H9 (cell line): ENCODE data around the gene SYMPK. TPM values are rescaled to one million over a fixed set of nuclear protein-coding genes. Genes with fewer than 3 reads are reported as not detected.

ENCODE experiments used
- DNase-seq: peaks from one replicate; pipeline ENCODE4 v3.0.0-alpha.2; 2017
- H2AFZ ChIP-seq: one replicate; pipeline ENCODE4 v1.6.1; 2013; ENCODE audit warnings: mild to moderate bottlenecking, low read length, control low read depth, moderate library complexity
- H2AK5ac ChIP-seq: 2 replicates; pipeline ENCODE4 v1.6.1; 2013; ENCODE audit warnings: low read length, control low read depth, mixed read lengths; ENCODE audit not compliant: insufficient read length
- H2BK120ac ChIP-seq: one replicate; pipeline ENCODE4 v1.6.1; 2013; ENCODE audit warnings: low read depth, mild to moderate bottlenecking, low read length, control low read depth, inconsistent platforms; ENCODE audit not compliant: poor library complexity, severe bottlenecking
- H2BK12ac ChIP-seq: 2 replicates; pipeline ENCODE4 v1.6.1; 2013; ENCODE audit warnings: low read length, control low read depth, mixed read lengths, low read depth; ENCODE audit not compliant: insufficient read length
- H2BK15ac ChIP-seq: 2 replicates; pipeline ENCODE4 v1.6.1; 2013; ENCODE audit warnings: low read depth, low read length, control low read depth
- H2BK20ac ChIP-seq: one replicate; pipeline ENCODE4 v1.6.1; 2013; ENCODE audit warnings: low read depth, mild to moderate bottlenecking, low read length, control low read depth, inconsistent platforms; ENCODE audit not compliant: poor library complexity, severe bottlenecking
- H2BK5ac ChIP-seq: 2 replicates; pipeline ENCODE4 v1.6.1; 2013; ENCODE audit warnings: low read length, control low read depth, mixed read lengths; ENCODE audit not compliant: insufficient read length
- H3K14ac ChIP-seq: 2 replicates; pipeline ENCODE4 v1.6.1; 2013; ENCODE audit warnings: low read length, control low read depth; ENCODE audit not compliant: insufficient read depth
- H3K18ac ChIP-seq: 2 replicates; pipeline ENCODE4 v1.6.1; 2013; ENCODE audit warnings: low read depth, mild to moderate bottlenecking, mixed read lengths, low read length, control low read depth; ENCODE audit not compliant: insufficient read length
- H3K23ac ChIP-seq: 2 replicates; pipeline ENCODE4 v1.6.1; 2013; ENCODE audit warnings: low read length, control low read depth, mixed read lengths, low read depth; ENCODE audit not compliant: insufficient read length
- H3K23me2 ChIP-seq: 2 replicates; pipeline ENCODE4 v1.6.1; 2013; ENCODE audit warnings: low read depth, mild to moderate bottlenecking, mixed read lengths, low read length, control low read depth; ENCODE audit not compliant: insufficient read length, poor library complexity, severe bottlenecking
- H3K27ac ChIP-seq: 2 replicates; pipeline ENCODE4 v1.5.1; 2013; ENCODE audit warnings: low read length, control low read depth, mixed read lengths, low read depth; ENCODE audit not compliant: insufficient read length
- H3K27me3 ChIP-seq: 2 replicates; pipeline ENCODE4 v1.6.1; 2013; ENCODE audit warnings: low read length, control low read depth, inconsistent platforms; ENCODE audit not compliant: insufficient read depth
- H3K4ac ChIP-seq: 2 replicates; pipeline ENCODE4 v1.6.1; 2013; ENCODE audit warnings: low read depth, mild to moderate bottlenecking, control low read depth, inconsistent platforms, low read length, moderate library complexity
- H3K4me1 ChIP-seq: 2 replicates; pipeline ENCODE4 v1.6.1; 2013; ENCODE audit warnings: low read length, control low read depth, inconsistent platforms; ENCODE audit not compliant: insufficient read depth
- H3K4me2 ChIP-seq: 2 replicates; pipeline ENCODE4 v1.6.1; 2013; ENCODE audit warnings: low read length, control low read depth, mixed read lengths; ENCODE audit not compliant: insufficient read length, insufficient read depth
- H3K56ac ChIP-seq: 2 replicates; pipeline ENCODE4 v1.6.1; 2013; ENCODE audit warnings: low read depth, mild to moderate bottlenecking, mixed read lengths, low read length, control low read depth; ENCODE audit not compliant: insufficient read length
- H3K79me1 ChIP-seq: 2 replicates; pipeline ENCODE4 v1.6.1; 2013; ENCODE audit warnings: low read depth, mild to moderate bottlenecking, moderate library complexity, low read length, control low read depth, inconsistent platforms; ENCODE audit not compliant: insufficient read depth, poor library complexity, severe bottlenecking
- H3K79me2 ChIP-seq: 2 replicates; pipeline ENCODE4 v1.6.1; 2013; ENCODE audit warnings: low read length, control low read depth, inconsistent platforms; ENCODE audit not compliant: insufficient read depth
- H3K9ac ChIP-seq: 2 replicates; pipeline ENCODE4 v1.6.1; 2013; ENCODE audit warnings: low read length, control low read depth, mixed read lengths; ENCODE audit not compliant: insufficient read length; ENCODE audit errors: extremely low read depth
- H3K9me3 ChIP-seq: one replicate; pipeline ENCODE4 v1.6.1; 2013; ENCODE audit warnings: low read depth, low read length, inconsistent platforms; ENCODE audit not compliant: control insufficient read depth
- H3T11ph ChIP-seq: one replicate; pipeline ENCODE4 v1.6.1; 2013; ENCODE audit warnings: mild to moderate bottlenecking, low read length, control low read depth, inconsistent platforms
- H4K20me1 ChIP-seq: one replicate; pipeline ENCODE4 v1.6.1; 2013; ENCODE audit not compliant: control insufficient read depth, insufficient read length, insufficient read depth
- H4K5ac ChIP-seq: 2 replicates; pipeline ENCODE4 v1.6.1; 2013; ENCODE audit warnings: low read depth, mild to moderate bottlenecking, mixed read lengths, low read length, control low read depth; ENCODE audit not compliant: insufficient read length
- H4K8ac ChIP-seq: replicated peaks from 2 replicates; pipeline ENCODE4 v1.6.1; 2013; ENCODE audit warnings: low read length, control low read depth, mixed read lengths, low read depth; ENCODE audit not compliant: insufficient read length
- H4K91ac ChIP-seq: 2 replicates; pipeline ENCODE4 v1.6.1; 2013; ENCODE audit warnings: low read depth, mild to moderate bottlenecking, moderate library complexity, mixed read lengths, low read length, control low read depth; ENCODE audit not compliant: insufficient read length
- H3K27ac Mint-ChIP-seq, 3 experiments: 2 replicates in 2 of 3; 3 replicates in 1 of 3; pipeline ENCODE4 v1.8.0; 2020 to 2021; ENCODE audit warnings: mixed read lengths in 3 of 3, mild to moderate bottlenecking in 1 of 3, moderate library complexity in 1 of 3
- H3K27me3 Mint-ChIP-seq: 2 replicates; pipeline ENCODE4 v1.8.0; 2021; ENCODE audit warnings: low read depth, mild to moderate bottlenecking, moderate library complexity, mixed read lengths
- H3K36me3 Mint-ChIP-seq, 3 experiments: 2 replicates in 2 of 3; 3 replicates in 1 of 3; pipeline ENCODE4 v1.8.0; 2020 to 2021; ENCODE audit warnings: low read depth in 3 of 3, mixed read lengths in 3 of 3; ENCODE audit not compliant: insufficient read depth in 1 of 3
- H3K4me1 Mint-ChIP-seq, 2 experiments: 2 replicates each; pipeline ENCODE4 v1.8.0; 2020; ENCODE audit warnings: mixed read lengths in 2 of 2
- H3K4me3 Mint-ChIP-seq, 2 experiments: 2 replicates in 1 of 2; 3 replicates in 1 of 2; pipeline ENCODE4 v1.8.0; 2020 to 2021; ENCODE audit warnings: mild to moderate bottlenecking in 2 of 2, mixed read lengths in 2 of 2, moderate library complexity in 1 of 2
- H3K9me3 Mint-ChIP-seq, 2 experiments: 2 replicates in 1 of 2; 3 replicates in 1 of 2; pipeline ENCODE4 v1.8.0; 2020; ENCODE audit warnings: mild to moderate bottlenecking in 2 of 2, mixed read lengths in 2 of 2, moderate library complexity in 1 of 2
- CTCF ChIP-seq: fragments of 200-600 bp; sonication (generic); conservative IDR thresholded peaks from 3 replicates; pipeline ENCODE4 v1.8.0; 2021; ENCODE audit warnings: antibody characterized with exemption, mild to moderate bottlenecking
- WGBS: extraction: QIAGEN DNeasy Blood & Tissue Kit; methylation state at CpG from one replicate; pipeline ENCODE4 v1.1.7; 2013; ENCODE audit warnings: missing lambda C conversion rate, low lambda C conversion rate, mixed read lengths; ENCODE audit not compliant: insufficient read length; ENCODE audit errors: extremely low coverage; 5-methylcytosine and 5-hydroxymethylcytosine counted together
- total RNA-seq: library from RNA; stranded (reverse); gene quantifications from 2 replicates; pipeline ENCODE4 v1.2.1, GENCODE V29; 2021

Gene SYMPK
- total RNA-seq, 1 experiment from 2014 or later: 104 TPM

DNA sequence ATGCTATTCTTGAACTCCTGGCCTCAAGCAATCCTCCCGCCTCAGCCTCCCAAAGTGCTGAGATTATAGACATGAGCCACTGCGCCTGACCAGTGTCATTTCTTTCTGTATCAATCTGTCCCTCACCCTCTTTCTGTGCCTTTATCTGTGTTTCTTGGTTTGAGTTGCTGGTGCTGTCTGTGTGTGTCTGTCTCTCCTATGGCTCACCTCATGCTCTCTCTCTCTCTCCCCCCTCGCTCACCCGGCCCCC lies 13.1 kb upstream of the SYMPK start:
- Histone ChIP-seq H4K91ac (no peak overlapping the region), H3K23me2 (peaks cover 3% of the 10 kb centered on the region), H3K4ac (no peak overlapping the region), H4K8ac (no peak overlapping the region), H3K27me3 (no peaks in the 10 kb centered on the region), H3K79me1 (no peaks in the 10 kb centered on the region), H2BK120ac (no peak overlapping the region), H3K14ac (no peak overlapping the region), H2BK15ac (no peak overlapping the region), H3K23ac (no peak overlapping the region), H4K5ac (no peak overlapping the region), H2AFZ (no peak overlapping the region), H3K4me2 (peak overlapping the region; percentile 23), H2BK12ac (no peak overlapping the region), H2AK5ac (no peak overlapping the region), H3K18ac (no peak overlapping the region), H3K9me3 (no peaks in the 10 kb centered on the region), H3K79me2 (no peaks in the 10 kb centered on the region), H3K27ac (no peak overlapping the region), H3K9ac (no peak overlapping the region), H3K4me1 (no peaks in the 10 kb centered on the region; the same call in 1 of the 2 replicates), H3K56ac (no peak overlapping the region), H3T11ph (no peak overlapping the region), H4K20me1 (peaks cover 3% of the 10 kb centered on the region), H2BK20ac (no peak overlapping the region), H2BK5ac (no peak overlapping the region)
- H3K4me1 Mint-ChIP-seq: peaks cover 28 to 44% of the 10 kb centered on the region in 2 experiments
- no peaks in the 10 kb centered on the region for H3K9me3 Mint-ChIP-seq
- H3K27me3 Mint-ChIP-seq: peaks cover 2% of the 10 kb centered on the region
- H3K36me3 Mint-ChIP-seq: peaks cover 8 to 25% (median 20%) of the 10 kb centered on the region in 3 experiments; a peak in 6 of 7 replicates
- no peak for DNase-seq
- WGBS: no CpG with 5 or more reads among the region's 4 CpGs
- H3K27ac Mint-ChIP-seq: peak overlapping the region in 2 of 3 experiments; percentile 17 to 85; a peak in 4 of 7 replicates
- TF ChIP-seq CTCF: no peak
- peak overlapping the region; percentile 62 to 76; a peak in 4 of 5 replicates for H3K4me3 Mint-ChIP-seq
